HPDE6-E6E7 (cell line): Measurements from ENCODE around the gene PSMD8.
"Not testable (repeated sequence)": the region's sequence is repeated elsewhere in the genome, so short reads cannot be mapped to it uniquely, and the experiment has no call there.

Experiments
- DNase-seq: peaks from one replicate; pipeline ENCODE4 v3.0.0; 2011; ENCODE audit warnings: missing footprints; ENCODE audit errors: extremely low spot score

Gene PSMD8

GRCh38 chr19:38362076-38362945, 12.1 kb upstream of the PSMD8 start:
- peak; percentile 62 for DNase-seq

- not testable (repeated sequence) for DNase-seq
Measured at GRCh38 chr19:38362946-38363688, 11.3 kb upstream of the PSMD8 start.

GRCh38 chr19:38367041-38367440, 7.3 kb upstream of the PSMD8 start:
- DNase-seq, result no peak

- DNase-seq, result no peak
Measured at GRCh38 chr19:38369584-38369983, 4.8 kb upstream of the PSMD8 start.

GRCh38 chr19:38370299-38370698, 4.1 kb upstream of the PSMD8 start:
- no peak for DNase-seq

GRCh38 chr19:38371081-38371480, 3.3 kb upstream of the PSMD8 start:
- no peak for DNase-seq

- no peak for DNase-seq
Measured at GRCh38 chr19:38373907-38374331, 452 bp upstream of the PSMD8 start.

- DNase-seq, result no peak
Measured at GRCh38 chr19:38375098-38375493, 725 bp downstream of the PSMD8 start.

- no peak for DNase-seq
Measured at GRCh38 chr19:38375748-38376147, 1.4 kb downstream of the PSMD8 start.

GRCh38 chr19:38376576-38376975, 2.2 kb downstream of the PSMD8 start:
- no peak for DNase-seq

GRCh38 chr19:38377052-38377451, 2.7 kb downstream of the PSMD8 start:
- no peak for DNase-seq

- no peak for DNase-seq
Measured at GRCh38 chr19:38378866-38379265, 4.5 kb downstream of the PSMD8 start.

- DNase-seq, result no peak
Measured at GRCh38 chr19:38381138-38381537, 6.8 kb downstream of the PSMD8 start.

- DNase-seq, result no peak
Measured at GRCh38 chr19:38383184-38383583, 8.8 kb downstream of the PSMD8 start.

- DNase-seq, result no peak
Measured at GRCh38 chr19:38383743-38384142, 9.4 kb downstream of the PSMD8 start.

GRCh38 chr19:38384209-38385027, 10.0 kb downstream of the PSMD8 start:
- DNase-seq, result no peak

GRCh38 chr19:38385057-38385803, 10.9 kb downstream of the PSMD8 start:
- no peak for DNase-seq

GRCh38 chr19:38385804-38386257, 11.5 kb downstream of the PSMD8 start:
- no peak for DNase-seq

GRCh38 chr19:38386300-38386970, 12.1 kb downstream of the PSMD8 start:
- no peak for DNase-seq

- DNase-seq, result no peak
Measured at GRCh38 chr19:38386971-38387549, 12.7 kb downstream of the PSMD8 start.
